GM12864 (cell line): ENCODE measurements around the gene CLSTN2.

ENCODE experiments used
- DNase-seq: peaks from one replicate; pipeline ENCODE4 v3.0.0-alpha.2; 2011; ENCODE audit warnings: low read depth
- H3K4me3 ChIP-seq: 2 replicates; pipeline ENCODE4 v1.5.1; 2011; ENCODE audit warnings: mild to moderate bottlenecking, low read depth, low read length, control low read depth
- CTCF ChIP-seq: IDR thresholded peaks from 2 replicates; pipeline ENCODE4 v1.5.1; 2011; ENCODE audit warnings: low read depth, mild to moderate bottlenecking, moderate library complexity, low read length, control low read depth, inconsistent platforms; ENCODE audit errors: missing control alignments

Gene CLSTN2

GRCh38 chr3:140034058-140034457 lies 99.1 kb downstream of the CLSTN2 start:
- no peak overlapping the region for H3K4me3 ChIP-seq
- TF ChIP-seq CTCF: no peak
- no peak for DNase-seq

GRCh38 chr3:140035871-140036270 lies 100.9 kb downstream of the CLSTN2 start:
- TF ChIP-seq CTCF: no peak
- no peak overlapping the region for H3K4me3 ChIP-seq
- DNase-seq: no peak

DNA sequence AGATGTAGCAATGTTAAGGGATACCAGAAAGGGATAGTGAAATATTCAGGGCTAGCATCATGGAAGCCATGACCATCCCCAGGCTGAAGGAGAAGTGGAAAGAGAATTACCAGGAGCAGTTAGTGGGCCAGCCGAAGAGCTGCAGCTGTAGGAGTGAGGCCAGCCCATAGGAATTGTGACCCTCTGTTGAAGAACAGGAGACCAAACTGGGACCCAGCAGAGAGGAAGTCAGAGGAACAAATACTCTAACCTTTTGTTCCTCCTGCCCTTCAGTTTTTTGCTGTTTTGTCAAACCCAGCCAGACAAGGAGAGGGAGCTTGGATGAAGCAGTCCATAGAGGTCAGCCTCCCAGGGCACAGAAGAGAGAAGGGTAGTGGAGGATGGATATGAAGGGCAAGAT lies 115.4 kb downstream of the CLSTN2 start:
- TF ChIP-seq CTCF: no peak
- DNase-seq: no peak
- no peak overlapping the region for H3K4me3 ChIP-seq

DNA sequence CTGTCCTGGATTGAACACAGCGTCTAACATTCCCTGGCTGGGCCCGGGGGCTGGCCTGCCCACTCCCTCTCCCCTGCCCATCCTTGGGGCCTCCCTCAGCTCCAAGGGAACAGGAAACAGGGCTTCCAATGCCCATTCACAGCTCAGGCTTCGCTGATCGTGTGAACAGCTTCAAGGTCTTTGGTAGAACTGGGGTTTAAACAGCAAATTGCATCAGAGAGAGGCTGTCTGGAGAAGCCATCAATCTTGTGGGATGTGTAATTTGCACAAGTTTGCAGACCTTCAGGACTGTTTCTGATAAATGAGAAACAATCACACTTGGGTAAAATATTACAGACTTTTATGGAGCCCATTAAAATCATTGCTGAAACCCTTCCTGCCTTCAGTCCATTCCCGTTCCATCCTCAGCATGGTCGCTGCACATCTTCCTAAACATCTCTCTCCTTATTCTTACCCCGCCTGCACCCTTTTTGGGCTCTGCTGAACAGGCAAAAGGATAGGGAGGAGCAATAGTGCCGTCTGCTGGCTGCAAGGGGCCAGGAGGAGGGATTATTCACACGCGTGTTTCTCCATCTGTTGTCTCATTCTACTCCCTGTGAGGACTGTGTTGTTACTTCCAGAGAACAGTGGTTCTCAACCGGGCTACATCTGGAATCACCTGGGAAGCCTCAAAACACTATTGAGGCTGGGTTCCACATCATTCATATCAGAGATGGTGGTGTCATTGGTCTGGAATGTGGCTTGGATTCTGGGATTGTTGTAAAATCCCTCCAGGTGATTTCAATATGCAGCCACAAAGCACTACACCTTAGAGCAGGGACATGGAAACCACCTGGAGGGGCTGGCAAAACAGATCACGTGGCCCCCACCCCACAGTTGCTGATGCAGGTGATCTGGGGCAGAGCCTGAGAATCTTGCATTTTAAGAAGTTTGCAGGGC lies 116.3 kb downstream of the CLSTN2 start:
- DNase-seq: no peak
- peak; percentile 48 for TF ChIP-seq CTCF
- H3K4me3 ChIP-seq: no peak overlapping the region

- no peak for DNase-seq
- no peak for TF ChIP-seq CTCF
- H3K4me3 ChIP-seq: no peak overlapping the region
Observed at GRCh38 chr3:140052771-140053702, 118.1 kb downstream of the CLSTN2 start.

- no peak for TF ChIP-seq CTCF
Observed at GRCh38 chr3:140053794-140054193, 118.8 kb downstream of the CLSTN2 start.

More at GRCh38 chr3:140053794-140054193, 118.8 kb downstream of the CLSTN2 start:
- H3K4me3 ChIP-seq: no peak overlapping the region
- no peak for DNase-seq
